HG03039 (cell line): Measurements from ENCODE around the gene BCAP31.
"Not testable (repeated sequence)": the region's sequence is repeated elsewhere in the genome, so short reads cannot be mapped to it uniquely, and the experiment has no call there.

Source experiments
- ATAC-seq: cut with Tn5 transposase; IDR thresholded peaks from one replicate; pipeline ENCODE4 v1.9.1; 2021; ENCODE audit warnings: mild to moderate bottlenecking, moderate library complexity; ENCODE audit not compliant: unreplicated experiment

Gene BCAP31

GRCh38 chrX:153685156-153685536, 39.0 kb downstream of the BCAP31 start:
- ATAC-seq = no peak

GRCh38 chrX:153684467-153685155, 39.6 kb downstream of the BCAP31 start:
- ATAC-seq = no peak

GRCh38 chrX:153683486-153683885, 40.7 kb downstream of the BCAP31 start:
- not testable (repeated sequence) for ATAC-seq

- ATAC-seq = no peak
Measured at GRCh38 chrX:153681175-153681574, 43.0 kb downstream of the BCAP31 start.

- ATAC-seq = no peak
Measured at GRCh38 chrX:153674219-153674851, 49.9 kb downstream of the BCAP31 start.

GRCh38 chrX:153673428-153674218, 50.6 kb downstream of the BCAP31 start, which contains the start of gene PNCK:
TSS of gene PNCK (minus strand) at chrX:153673813. CDS start at chrX:153673076, 737 bp downstream.
- no peak for ATAC-seq

- no peak for ATAC-seq
Measured at GRCh38 chrX:153672531-153673427, 51.4 kb downstream of the BCAP31 start.

GRCh38 chrX:153671589-153672530, 52.3 kb downstream of the BCAP31 start:
- no peak for ATAC-seq

GRCh38 chrX:153670748-153671588, 53.2 kb downstream of the BCAP31 start:
- ATAC-seq = no peak

GRCh38 chrX:153669901-153670731, 54.1 kb downstream of the BCAP31 start:
- ATAC-seq = no peak

- no peak for ATAC-seq
Measured at GRCh38 chrX:153669174-153669890, 54.9 kb downstream of the BCAP31 start.

GRCh38 chrX:153668423-153669173, 55.6 kb downstream of the BCAP31 start:
- no peak for ATAC-seq

GRCh38 chrX:153667956-153668396, 56.2 kb downstream of the BCAP31 start:
- no peak for ATAC-seq

GRCh38 chrX:153667281-153667955, 56.8 kb downstream of the BCAP31 start:
- ATAC-seq = no peak

GRCh38 chrX:153665726-153666306, 58.4 kb downstream of the BCAP31 start:
- ATAC-seq = no peak
